GM21515 (cell line): ENCODE measurements around the gene IL36RN.
"Not testable (repeated sequence)": the region's sequence is repeated elsewhere in the genome, so short reads cannot be mapped to it uniquely, and the experiment has no call there.

Source experiments
- ATAC-seq: cut with Tn5 transposase; IDR thresholded peaks from one replicate; pipeline ENCODE4 v1.9.1; 2021; ENCODE audit not compliant: unreplicated experiment

Gene IL36RN

GRCh38 chr2:113096842-113097618 lies 38.0 kb downstream of the IL36RN start:
- ATAC-seq: not testable (repeated sequence)

GRCh38 chr2:113098041-113098440 lies 39.0 kb downstream of the IL36RN start:
- ATAC-seq: no peak

GRCh38 chr2:113098532-113098931 lies 39.5 kb downstream of the IL36RN start:
- no peak for ATAC-seq

- ATAC-seq: no peak
Measured at GRCh38 chr2:113102133-113102532, 43.1 kb downstream of the IL36RN start.

GRCh38 chr2:113103277-113103676 lies 44.3 kb downstream of the IL36RN start:
- ATAC-seq: no peak

- no peak for ATAC-seq
Measured at GRCh38 chr2:113104054-113104611, 45.1 kb downstream of the IL36RN start.

GRCh38 chr2:113105047-113105785 lies 46.2 kb downstream of the IL36RN start:
- no peak for ATAC-seq

GRCh38 chr2:113111121-113111520 lies 52.1 kb downstream of the IL36RN start:
- no peak for ATAC-seq

GRCh38 chr2:113111823-113112287 lies 52.9 kb downstream of the IL36RN start:
- no peak for ATAC-seq

GRCh38 chr2:113112441-113112840 lies 53.4 kb downstream of the IL36RN start:
- no peak for ATAC-seq

- ATAC-seq: no peak
Measured at GRCh38 chr2:113112871-113113270, 53.9 kb downstream of the IL36RN start.

GRCh38 chr2:113113807-113114206 lies 54.8 kb downstream of the IL36RN start:
- no peak for ATAC-seq
